SK-N-MC (cell line): ENCODE results near the gene SYNGAP1.

ENCODE experiments used
- EZH2 ChIP-seq: fragments of 200-600 bp; sonication (generic); IDR thresholded peaks from one replicate; pipeline ENCODE4 v1.6.1; 2017; ENCODE audit warnings: antibody characterized with exemption
- FOXP2 ChIP-seq: optimal IDR thresholded peaks from 2 replicates; pipeline ENCODE3; 2011; ENCODE audit warnings: mild to moderate bottlenecking, moderate library complexity; ENCODE audit not compliant: insufficient read depth; ENCODE audit errors: extremely low read length, control extremely low read depth
- POLR2AphosphoS5 ChIP-seq: IDR thresholded peaks from 2 replicates; pipeline ENCODE4 v1.6.1; 2012; ENCODE audit warnings: mild to moderate bottlenecking, low read depth, low read length, borderline replicate concordance

GRCh38 chr6:33443025-33443424 lies 23.2 kb downstream of the SYNGAP1 start:
- TF ChIP-seq POLR2AphosphoS5 (no peak), EZH2 (no peak), FOXP2 (no peak)
